Hepatocyte (in vitro differentiated cells): Measurements from ENCODE around the gene TRAPPC1.

Experiments
- CTCF ChIP-seq: fragments of 200-600 bp; sonication (generic); IDR thresholded peaks from 2 replicates; pipeline ENCODE4 v1.5.1; 2016; ENCODE audit warnings: antibody characterized with exemption, mild to moderate bottlenecking; ENCODE audit not compliant: poor library complexity
- EZH2 ChIP-seq: fragments of 200-600 bp; sonication (generic); IDR thresholded peaks from 2 replicates; pipeline ENCODE4 v1.6.1; 2016; ENCODE audit warnings: antibody characterized with exemption, mild to moderate bottlenecking, borderline replicate concordance
- EZH2phosphoT487 ChIP-seq: fragments of 200-600 bp; sonication (generic); IDR thresholded peaks from one replicate; pipeline ENCODE4 v1.6.1; 2018; ENCODE audit warnings: antibody characterized with exemption, mild to moderate bottlenecking, low read depth, moderate library complexity; ENCODE audit not compliant: unreplicated experiment, severe bottlenecking

- no peak for TF ChIP-seq CTCF
- TF ChIP-seq EZH2phosphoT487 = no peak
- TF ChIP-seq EZH2 = no peak
Measured at GRCh38 chr17:7944326-7944725, 12.6 kb upstream of the TRAPPC1 start.
